GM23248 (cell line): ENCODE data around the gene CNTN4. TPM values are rescaled to one million over a fixed set of nuclear protein-coding genes. Genes with fewer than 3 reads are reported as not detected.

Experiments used
- DNase-seq: peaks from one replicate; pipeline ENCODE4 v3.0.0-alpha.2; 2015
- H2AFZ ChIP-seq: fragments of 200-600 bp; sonication (generic); 2 replicates; pipeline ENCODE4 v1.6.1; 2016; ENCODE audit warnings: antibody characterized with exemption
- H3F3A ChIP-seq: fragments of 200-600 bp; sonication (generic); 2 replicates; pipeline ENCODE4 v1.6.1; 2016; ENCODE audit warnings: mild to moderate bottlenecking, antibody characterized with exemption, mixed run types; ENCODE audit not compliant: insufficient read depth
- H3K27ac ChIP-seq: fragments of 200-600 bp; sonication (generic); 2 replicates; pipeline ENCODE4 v1.5.1; 2016; ENCODE audit warnings: mild to moderate bottlenecking
- H3K27me3 ChIP-seq: fragments of 200-600 bp; sonication (generic); replicated peaks from 2 replicates; pipeline ENCODE4 v1.6.1; 2016; ENCODE audit warnings: mild to moderate bottlenecking; ENCODE audit not compliant: insufficient read depth
- H3K36me3 ChIP-seq: fragments of 200-600 bp; sonication (generic); 2 replicates; pipeline ENCODE4 v1.6.1; 2016; ENCODE audit warnings: low read depth, mild to moderate bottlenecking
- H3K4me1 ChIP-seq: fragments of 200-600 bp; sonication (generic); 2 replicates; pipeline ENCODE4 v1.6.1; 2016; ENCODE audit warnings: mild to moderate bottlenecking; ENCODE audit not compliant: insufficient read depth
- H3K4me2 ChIP-seq: fragments of 200-600 bp; sonication (generic); one replicate; pipeline ENCODE4 v1.6.1; 2016; ENCODE audit warnings: mild to moderate bottlenecking; ENCODE audit not compliant: unreplicated experiment
- H3K4me3 ChIP-seq: fragments of 200-600 bp; sonication (generic); 2 replicates; pipeline ENCODE4 v1.5.1; 2016; ENCODE audit warnings: mild to moderate bottlenecking
- H3K79me2 ChIP-seq: fragments of 200-600 bp; sonication (generic); 2 replicates; pipeline ENCODE4 v1.6.1; 2016; ENCODE audit warnings: mild to moderate bottlenecking; ENCODE audit not compliant: insufficient read depth
- H3K9ac ChIP-seq: fragments of 200-600 bp; sonication (generic); 2 replicates; pipeline ENCODE4 v1.6.1; 2016; ENCODE audit warnings: mild to moderate bottlenecking
- H3K9me2 ChIP-seq: fragments of 200-600 bp; sonication (generic); 2 replicates; pipeline ENCODE4 v1.6.1; 2016; ENCODE audit warnings: mixed run types, mild to moderate bottlenecking, moderate library complexity; ENCODE audit not compliant: insufficient read depth
- H3K9me3 ChIP-seq: fragments of 200-600 bp; sonication (generic); one replicate; pipeline ENCODE4 v1.6.1; 2017; ENCODE audit warnings: low read depth
- H4K20me1 ChIP-seq: fragments of 200-600 bp; sonication (generic); 2 replicates; pipeline ENCODE4 v1.6.0; 2016; ENCODE audit not compliant: insufficient read depth
- EZH2 ChIP-seq: fragments of 200-600 bp; sonication (generic); IDR thresholded peaks from 2 replicates; pipeline ENCODE4 v1.6.1; 2018; ENCODE audit warnings: antibody characterized with exemption, mild to moderate bottlenecking; ENCODE audit not compliant: insufficient read depth, poor library complexity, severe bottlenecking
- EZH2phosphoT487 ChIP-seq: fragments of 200-600 bp; sonication (generic); IDR thresholded peaks from 2 replicates; pipeline ENCODE4 v1.6.1; 2018; ENCODE audit warnings: antibody characterized with exemption, moderate library complexity, mild to moderate bottlenecking, low read depth; ENCODE audit not compliant: insufficient read depth
- WGBS, 2 experiments: methylation state at CpG; one replicate each; pipeline ENCODE4 v1.1.6; 2015 to 2017; ENCODE audit warnings: low lambda C conversion rate in 2 of 2, low coverage in 1 of 2; ENCODE audit errors: missing lambda C conversion rate in 2 of 2; 5-methylcytosine and 5-hydroxymethylcytosine counted together
- in situ Hi-C: fragments of 300-500 bp; cut with MboI; formaldehyde crosslinking; loops from 2 replicates; pipeline ENCODE4 v1.15.0; 2020
- polyA plus RNA-seq: library from polyadenylated mRNA; unstranded; fragments of >200 nt; fragmentation: Nextera tagmentation; extraction: Ambion mirVana; gene quantifications from 2 replicates; pipeline ENCODE4 v1.2.1, GENCODE V29; 2016
- total RNA-seq: library from RNA; depleted of rRNA; stranded (reverse); fragments of >200 nt; shearing (Covaris generic); gene quantifications from 2 replicates; pipeline ENCODE4 v1.2.3, GENCODE V29; 2014

The CNTN4 gene
- total and polyA plus RNA-seq, 2 experiments from 2014 or later = not detected

DNA sequence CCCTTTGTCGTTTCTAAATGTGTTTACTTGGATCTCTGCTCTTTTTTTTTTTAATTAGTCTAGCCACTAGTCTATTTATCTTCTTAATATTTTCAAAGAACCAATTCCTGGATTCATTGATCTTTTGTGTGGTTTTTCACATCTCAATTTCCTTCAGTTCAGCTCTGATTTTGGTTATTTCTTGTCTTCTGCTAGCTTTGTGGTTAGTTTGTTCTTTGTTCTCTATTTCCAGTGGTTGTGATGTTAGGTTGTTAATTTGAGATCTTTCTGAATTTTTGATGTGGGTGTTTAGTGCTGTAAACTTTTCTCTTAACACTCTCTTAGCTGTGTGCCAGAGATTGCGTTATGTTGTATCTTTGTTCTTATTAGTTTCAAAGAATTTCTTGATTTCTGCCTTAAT lies 446.1 kb downstream of the CNTN4 start:
- no peak overlapping the region for H3K4me3 ChIP-seq
- no peaks in the 10 kb centered on the region for H3K27me3 ChIP-seq
- in situ Hi-C loops = no loop called here
- H3K4me1 ChIP-seq = no peaks in the 10 kb centered on the region
- no peak overlapping the region for H3K4me2 ChIP-seq
- H3K9me2 ChIP-seq = no peaks in the 10 kb centered on the region
- TF ChIP-seq EZH2phosphoT487 = no peak
- no peak for TF ChIP-seq EZH2
- H3K27ac ChIP-seq = no peak overlapping the region
- H2AFZ ChIP-seq = no peak overlapping the region
- no peak for DNase-seq
- peaks cover 3% of the 10 kb centered on the region for H3K9me3 ChIP-seq
- no peaks in the 10 kb centered on the region for H4K20me1 ChIP-seq
- no peaks in the 10 kb centered on the region for H3K36me3 ChIP-seq
- no peaks in the 10 kb centered on the region for H3K79me2 ChIP-seq
- no peak overlapping the region for H3K9ac ChIP-seq
- H3F3A ChIP-seq = no peaks in the 10 kb centered on the region
- 25 to 32% methylated on average over 2 of the region's 2 CpGs for WGBS, 2 experiments

DNA sequence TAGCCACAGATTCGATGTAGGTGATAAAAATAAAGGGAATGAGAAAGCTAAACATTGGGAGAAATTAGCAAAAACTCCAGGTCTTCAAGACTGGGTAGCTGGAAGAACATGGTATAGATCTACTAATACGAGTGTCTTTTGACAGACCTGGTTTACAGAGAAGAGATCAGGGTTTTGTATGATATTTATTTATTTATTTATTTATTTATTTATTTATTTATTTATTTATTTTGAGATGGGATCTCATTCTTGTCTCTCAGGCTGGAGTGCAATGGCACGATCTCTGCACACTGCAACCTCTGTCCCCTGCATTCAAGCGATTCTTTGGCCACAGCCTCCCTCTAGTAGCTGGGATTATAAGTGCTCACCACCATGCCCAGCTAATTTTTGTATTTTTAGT lies 448.4 kb downstream of the CNTN4 start:
- Histone ChIP-seq H4K20me1 (no peaks in the 10 kb centered on the region), H3K79me2 (no peaks in the 10 kb centered on the region)

DNA sequence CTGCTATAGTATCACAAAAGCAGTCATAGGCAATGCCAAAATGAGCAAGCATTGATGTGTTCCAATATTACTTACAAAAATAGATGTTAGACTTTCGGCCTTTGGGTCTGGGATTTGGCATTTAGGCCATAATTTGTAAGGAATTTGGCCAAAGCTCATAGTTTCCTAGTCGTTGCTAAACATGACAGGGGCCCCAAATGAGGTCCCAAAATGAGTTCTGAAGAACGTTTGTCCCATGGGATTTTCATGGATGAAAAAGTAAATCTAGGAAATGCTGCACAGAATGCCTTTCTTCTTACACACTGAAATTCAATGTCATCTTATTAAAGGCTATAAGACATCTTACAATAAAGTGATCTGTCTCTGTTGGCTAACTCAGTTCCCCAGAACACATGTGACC lies 456.0 kb downstream of the CNTN4 start:
- Histone ChIP-seq H3K27ac (no peak overlapping the region), H3K9me3 (no peaks in the 10 kb centered on the region), H2AFZ (no peak overlapping the region), H3K27me3 (no peaks in the 10 kb centered on the region), H3K4me2 (no peak overlapping the region), H3F3A (no peaks in the 10 kb centered on the region), H3K79me2 (no peaks in the 10 kb centered on the region), H3K9me2 (no peaks in the 10 kb centered on the region), H3K36me3 (no peaks in the 10 kb centered on the region), H4K20me1 (no peaks in the 10 kb centered on the region), H3K9ac (no peak overlapping the region), H3K4me3 (no peak overlapping the region), H3K4me1 (no peaks in the 10 kb centered on the region)
- in situ Hi-C loops = no loop called here
- TF ChIP-seq EZH2 (no peak), EZH2phosphoT487 (no peak)
- 8 to 14% methylated on average over 3 of the region's 3 CpGs for WGBS, 2 experiments
- DNase-seq = no peak

More for the DNA sequence above, 448.4 kb downstream of the CNTN4 start:
- H3K4me2 ChIP-seq = no peak overlapping the region
- no peak overlapping the region for H3K9ac ChIP-seq
- in situ Hi-C loops = no loop called here
- no peaks in the 10 kb centered on the region for H3K9me3 ChIP-seq
- no peak overlapping the region for H3K4me3 ChIP-seq
- H3K9me2 ChIP-seq = no peaks in the 10 kb centered on the region
- no peak overlapping the region for H2AFZ ChIP-seq
- WGBS, 2 experiments = 24 to 27% methylated on average over 4 of the region's 4 CpGs
- DNase-seq = no peak
- H3F3A ChIP-seq = no peaks in the 10 kb centered on the region
- H3K36me3 ChIP-seq = no peaks in the 10 kb centered on the region
- TF ChIP-seq EZH2phosphoT487 (no peak), EZH2 (no peak)
- no peaks in the 10 kb centered on the region for H3K27me3 ChIP-seq
- no peaks in the 10 kb centered on the region for H3K4me1 ChIP-seq
- H3K27ac ChIP-seq = no peak overlapping the region

DNA sequence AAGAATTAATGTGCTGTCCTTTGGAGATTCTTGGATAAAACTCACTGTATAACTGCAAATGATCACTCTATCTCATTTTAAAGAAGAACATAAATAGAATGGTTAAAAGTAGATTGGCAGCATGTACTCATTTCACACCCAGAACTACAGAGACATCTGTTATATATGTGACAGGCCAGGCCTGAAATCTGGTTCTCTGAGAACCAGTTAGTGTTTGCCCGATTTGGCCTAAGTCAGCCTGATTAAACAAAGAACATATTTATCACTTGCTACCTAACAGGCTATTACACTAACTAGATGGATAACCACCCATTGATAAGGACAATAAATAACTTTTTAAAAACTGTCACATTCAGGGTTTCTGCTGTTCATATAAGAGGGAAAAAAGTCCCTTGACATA lies 460.1 kb downstream of the CNTN4 start:
- Histone ChIP-seq H3K9me3 (no peaks in the 10 kb centered on the region), H3K36me3 (no peaks in the 10 kb centered on the region), H3K79me2 (no peaks in the 10 kb centered on the region), H3K27me3 (no peaks in the 10 kb centered on the region), H3K4me3 (no peak overlapping the region), H3K27ac (no peak overlapping the region), H3K4me1 (no peaks in the 10 kb centered on the region), H3K9me2 (no peaks in the 10 kb centered on the region), H2AFZ (no peak overlapping the region), H4K20me1 (no peaks in the 10 kb centered on the region), H3K9ac (no peak overlapping the region), H3F3A (no peaks in the 10 kb centered on the region), H3K4me2 (no peak overlapping the region)
- 0% methylated on average over 1 of the region's 1 CpG for WGBS, 2 experiments
- in situ Hi-C loops = no loop called here
- no peak for TF ChIP-seq EZH2phosphoT487
- no peak for TF ChIP-seq EZH2
- no peak for DNase-seq

DNA sequence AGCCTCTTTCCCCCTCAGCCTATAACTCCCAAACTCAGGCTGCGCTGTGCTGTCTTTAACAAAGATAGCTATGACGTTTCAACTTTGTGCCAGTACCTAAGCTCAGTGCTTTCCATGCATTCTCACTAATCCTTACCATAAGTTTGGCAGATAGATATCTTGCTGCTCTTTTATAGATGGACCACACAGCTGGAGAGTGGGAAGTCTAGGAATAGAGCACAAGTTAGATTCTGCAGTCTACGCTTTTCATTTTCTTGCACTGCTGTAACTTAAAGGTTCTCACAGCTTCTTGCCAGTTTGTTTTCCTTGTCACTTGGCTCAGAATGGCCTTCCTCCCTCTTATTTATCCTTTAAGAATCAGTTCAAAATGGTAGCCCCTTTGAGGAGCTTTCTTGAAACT lies 468.8 kb downstream of the CNTN4 start:
- H3K4me2 ChIP-seq = no peak overlapping the region
- H3K9ac ChIP-seq = no peak overlapping the region
- H3K9me2 ChIP-seq = no peaks in the 10 kb centered on the region
- H3K27me3 ChIP-seq = no peaks in the 10 kb centered on the region
- H2AFZ ChIP-seq = no peak overlapping the region
- H3K27ac ChIP-seq = no peak overlapping the region
- H3K4me1 ChIP-seq = no peaks in the 10 kb centered on the region
- H3K9me3 ChIP-seq = no peaks in the 10 kb centered on the region
- no peak for DNase-seq
- no peaks in the 10 kb centered on the region for H3K36me3 ChIP-seq
- TF ChIP-seq EZH2 = no peak
- no peak for TF ChIP-seq EZH2phosphoT487
- in situ Hi-C loops = no loop called here
- WGBS, 2 experiments = 52 to 71% methylated on average over 3 of the region's 3 CpGs
- no peaks in the 10 kb centered on the region for H4K20me1 ChIP-seq
- H3K79me2 ChIP-seq = no peaks in the 10 kb centered on the region
- H3K4me3 ChIP-seq = no peak overlapping the region
- no peaks in the 10 kb centered on the region for H3F3A ChIP-seq
